Middle frontal gyrus (tissue), 1 donor: ENCODE results near the gene VSX2.

Experiments used
- DNase-seq: peaks from one replicate; pipeline ENCODE4 v3.0.0-alpha.2; 2015; ENCODE audit warnings: low spot score; ENCODE audit errors: extremely low spot score

The VSX2 gene

GRCh38 chr14:74221741-74222140 is 17.5 kb upstream of the VSX2 start:
- no peak for DNase-seq

- no peak for DNase-seq
Observed at GRCh38 chr14:74223016-74223415, 16.2 kb upstream of the VSX2 start.

- DNase-seq: no peak
Observed at GRCh38 chr14:74231784-74232183, 7.5 kb upstream of the VSX2 start.

GRCh38 chr14:74235017-74235416 is 4.2 kb upstream of the VSX2 start:
- no peak for DNase-seq

- no peak for DNase-seq
Observed at GRCh38 chr14:74237441-74237840, 1.8 kb upstream of the VSX2 start.

GRCh38 chr14:74239848-74240793 is 872 bp downstream of the VSX2 start:
- DNase-seq: no peak

- DNase-seq: no peak
Observed at GRCh38 chr14:74240794-74241651, 1.8 kb downstream of the VSX2 start.

- no peak for DNase-seq
Observed at GRCh38 chr14:74241652-74242017, 2.4 kb downstream of the VSX2 start.

- no peak for DNase-seq
Observed at GRCh38 chr14:74242021-74242779, 3.0 kb downstream of the VSX2 start.

- DNase-seq: no peak
Observed at GRCh38 chr14:74242780-74243042, 3.5 kb downstream of the VSX2 start.

GRCh38 chr14:74243051-74243450 is 3.8 kb downstream of the VSX2 start:
- no peak for DNase-seq

- no peak for DNase-seq
Observed at GRCh38 chr14:74244115-74244514, 4.9 kb downstream of the VSX2 start.

- DNase-seq: no peak
Observed at GRCh38 chr14:74245292-74245691, 6.0 kb downstream of the VSX2 start.

- no peak for DNase-seq
Observed at GRCh38 chr14:74246542-74246941, 7.3 kb downstream of the VSX2 start.

GRCh38 chr14:74248017-74248416 is 8.8 kb downstream of the VSX2 start:
- DNase-seq: no peak

GRCh38 chr14:74249433-74250375 is 10.5 kb downstream of the VSX2 start:
- DNase-seq: no peak

- DNase-seq: no peak
Observed at GRCh38 chr14:74255281-74255680, 16.0 kb downstream of the VSX2 start.

GRCh38 chr14:74257078-74257940 is 18.1 kb downstream of the VSX2 start:
- no peak for DNase-seq

- DNase-seq: no peak
Observed at GRCh38 chr14:74257941-74258763, 18.9 kb downstream of the VSX2 start.
